Breast epithelium (tissue), 3 donors: ENCODE results near the gene FFAR4.

Source experiments
- POLR2A ChIP-seq: fragments of 450-650 bp; IDR thresholded peaks from one replicate; pipeline ENCODE4 v1.6.1; 2016; ENCODE audit warnings: antibody characterized with exemption, mild to moderate bottlenecking, moderate library complexity
- POLR2AphosphoS5 ChIP-seq, 3 donors: sonication (generic); formaldehyde crosslinking; IDR thresholded peaks; one replicate each; pipeline ENCODE4 v1.6.1; 2017; ENCODE audit warnings: antibody characterized with exemption in 3 of 3
- TF ChIP-seq, protein P1 (sequence below), 3 donors: fragments of 450-650 bp; IDR thresholded peaks; one replicate each; pipeline ENCODE4 v1.5.1; 2016 to 2017; ENCODE audit warnings: antibody characterized with exemption in 3 of 3, mild to moderate bottlenecking in 3 of 3, moderate library complexity in 3 of 3

DNA sequence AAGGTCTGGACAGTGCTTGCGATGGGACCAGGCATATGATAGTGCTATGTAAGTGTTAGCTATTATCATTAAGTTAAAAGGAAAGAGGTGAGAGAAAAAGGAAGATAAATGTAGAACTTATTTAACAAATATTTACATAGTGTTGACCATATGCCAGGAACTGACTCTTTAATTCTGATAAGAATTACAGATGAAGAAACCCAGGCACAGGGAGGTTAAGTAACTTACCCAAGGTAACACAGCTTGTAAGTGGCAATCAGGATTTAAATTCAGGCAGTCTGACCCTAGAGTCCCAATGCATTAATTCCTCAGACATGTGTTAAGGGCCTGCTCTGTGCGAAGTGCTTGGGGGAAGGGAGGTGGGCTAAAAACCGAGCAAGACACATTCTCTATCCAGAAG, 11.1 kb downstream of the FFAR4 start:
- TF ChIP-seq, protein P1, sequence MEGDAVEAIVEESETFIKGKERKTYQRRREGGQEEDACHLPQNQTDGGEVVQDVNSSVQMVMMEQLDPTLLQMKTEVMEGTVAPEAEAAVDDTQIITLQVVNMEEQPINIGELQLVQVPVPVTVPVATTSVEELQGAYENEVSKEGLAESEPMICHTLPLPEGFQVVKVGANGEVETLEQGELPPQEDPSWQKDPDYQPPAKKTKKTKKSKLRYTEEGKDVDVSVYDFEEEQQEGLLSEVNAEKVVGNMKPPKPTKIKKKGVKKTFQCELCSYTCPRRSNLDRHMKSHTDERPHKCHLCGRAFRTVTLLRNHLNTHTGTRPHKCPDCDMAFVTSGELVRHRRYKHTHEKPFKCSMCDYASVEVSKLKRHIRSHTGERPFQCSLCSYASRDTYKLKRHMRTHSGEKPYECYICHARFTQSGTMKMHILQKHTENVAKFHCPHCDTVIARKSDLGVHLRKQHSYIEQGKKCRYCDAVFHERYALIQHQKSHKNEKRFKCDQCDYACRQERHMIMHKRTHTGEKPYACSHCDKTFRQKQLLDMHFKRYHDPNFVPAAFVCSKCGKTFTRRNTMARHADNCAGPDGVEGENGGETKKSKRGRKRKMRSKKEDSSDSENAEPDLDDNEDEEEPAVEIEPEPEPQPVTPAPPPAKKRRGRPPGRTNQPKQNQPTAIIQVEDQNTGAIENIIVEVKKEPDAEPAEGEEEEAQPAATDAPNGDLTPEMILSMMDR (IDR thresholded peaks at IDR 0.05), result no peak
- no peak for TF ChIP-seq POLR2A
- no peak for TF ChIP-seq POLR2AphosphoS5 (IDR thresholded peaks at IDR 0.05)
